Liver (tissue), 9 donors: Measurements from ENCODE around the gene CDK5R1. TPM values are rescaled to one million over a fixed set of nuclear protein-coding genes. Genes with fewer than 3 reads are reported as not detected.

Source experiments
- DNase-seq: peaks from one replicate; pipeline ENCODE4 v3.0.0-alpha.2; 2017; ENCODE audit warnings: low spot score
- H3K27ac ChIP-seq, 2 donors: one replicate each; pipeline ENCODE4 v1.7.0; 2013; ENCODE audit warnings: inconsistent platforms in 2 of 2, low read length in 2 of 2, control low read depth in 1 of 2, low read depth in 1 of 2, mild to moderate bottlenecking in 1 of 2
- H3K27me3 ChIP-seq, 4 donors: one replicate each; pipeline versions ENCODE4 v1.6.1 to v1.7.0; 2013; ENCODE audit warnings: low read length in 3 of 4, inconsistent platforms in 1 of 4, mild to moderate bottlenecking in 1 of 4, moderate library complexity in 1 of 4; ENCODE audit not compliant: control insufficient read depth in 4 of 4, insufficient read depth in 4 of 4
- H3K36me3 ChIP-seq, 4 donors: one replicate each; pipeline versions ENCODE4 v1.6.1 to v1.7.0; 2013; ENCODE audit warnings: low read length in 3 of 4, mild to moderate bottlenecking in 3 of 4, low read depth in 1 of 4, moderate library complexity in 1 of 4; ENCODE audit not compliant: control insufficient read depth in 4 of 4, insufficient read depth in 3 of 4
- H3K4me1 ChIP-seq, 4 donors: one replicate each; pipeline versions ENCODE4 v1.6.1 to v1.7.0; 2013; ENCODE audit warnings: low read length in 3 of 4, mild to moderate bottlenecking in 3 of 4, moderate library complexity in 1 of 4; ENCODE audit not compliant: control insufficient read depth in 4 of 4, insufficient read depth in 4 of 4
- H3K4me3 ChIP-seq, 3 donors: one replicate each; pipeline versions ENCODE4 v1.6.1 to v1.7.0; 2013; ENCODE audit warnings: low read length in 3 of 3, control low read depth in 1 of 3, low read depth in 1 of 3, mild to moderate bottlenecking in 1 of 3
- H3K9ac ChIP-seq, 2 donors: one replicate each; pipeline ENCODE4 v1.7.0; 2013; ENCODE audit warnings: low read length in 2 of 2, mild to moderate bottlenecking in 2 of 2, moderate library complexity in 2 of 2, control low read depth in 1 of 2, low read depth in 1 of 2
- H3K9me3 ChIP-seq, 4 donors: one replicate each; pipeline versions ENCODE4 v1.6.1 to v1.7.0; 2013; ENCODE audit warnings: low read length in 3 of 4; ENCODE audit not compliant: control insufficient read depth in 4 of 4
- ATF3 ChIP-seq: IDR thresholded peaks from 2 replicates; pipeline ENCODE4 v1.6.1; 2016; ENCODE audit warnings: antibody characterized with exemption
- EGR1 ChIP-seq, 2 donors: IDR thresholded peaks; 2 replicates each; pipeline ENCODE4 v1.6.1; 2016 to 2018; ENCODE audit warnings: antibody characterized with exemption in 2 of 2, low read depth in 2 of 2
- FOXA2 ChIP-seq: IDR thresholded peaks from 2 replicates; pipeline ENCODE4 v1.6.1; 2016; ENCODE audit warnings: antibody characterized with exemption
- HNF4A ChIP-seq, 2 donors: conservative IDR thresholded peaks; 2 replicates each; pipeline ENCODE4 v1.6.1; 2016; ENCODE audit warnings: antibody characterized with exemption in 2 of 2, mild to moderate bottlenecking in 2 of 2
- JUND ChIP-seq, 2 donors: IDR thresholded peaks; 2 replicates each; pipeline ENCODE4 v1.6.1; 2016; ENCODE audit warnings: antibody characterized with exemption in 2 of 2
- MAX ChIP-seq: IDR thresholded peaks from 2 replicates; pipeline ENCODE4 v1.6.1; 2016; ENCODE audit warnings: antibody characterized with exemption
- NR2F2 ChIP-seq: IDR thresholded peaks from 2 replicates; pipeline ENCODE4 v1.6.1; 2016; ENCODE audit warnings: antibody characterized with exemption
- RAD21 ChIP-seq, 2 donors: IDR thresholded peaks; 2 replicates each; pipeline ENCODE4 v1.6.1; 2016; ENCODE audit warnings: antibody characterized with exemption in 2 of 2, mild to moderate bottlenecking in 2 of 2
- REST ChIP-seq: IDR thresholded peaks from 2 replicates; pipeline ENCODE4 v1.6.1; 2016; ENCODE audit warnings: antibody characterized with exemption, mild to moderate bottlenecking
- RXRA ChIP-seq, 2 donors: IDR thresholded peaks; 2 replicates each; pipeline ENCODE4 v1.6.1; 2017 to 2018; ENCODE audit warnings: antibody characterized with exemption in 2 of 2, mild to moderate bottlenecking in 1 of 2
- SP1 ChIP-seq: IDR thresholded peaks from 2 replicates; pipeline ENCODE4 v1.6.1; 2018; ENCODE audit warnings: antibody characterized with exemption, mild to moderate bottlenecking
- TAF1 ChIP-seq: conservative IDR thresholded peaks from 2 replicates; pipeline ENCODE4 v1.6.1; 2016; ENCODE audit warnings: antibody characterized with exemption, mild to moderate bottlenecking
- YY1 ChIP-seq: IDR thresholded peaks from 2 replicates; pipeline ENCODE4 v1.6.1; 2016; ENCODE audit warnings: antibody characterized with exemption, mild to moderate bottlenecking
- ZBTB33 ChIP-seq: IDR thresholded peaks from 2 replicates; pipeline ENCODE4 v1.6.1; 2016; ENCODE audit warnings: antibody characterized with exemption
- WGBS: extraction: QIAGEN DNeasy Blood & Tissue Kit; methylation state at CpG from one replicate; pipeline ENCODE4 v1.1.7; 2013; 5-methylcytosine and 5-hydroxymethylcytosine counted together
- polyA plus RNA-seq, 2 donors: library from polyadenylated mRNA; stranded (reverse) in 1 of 2; unstranded in 1 of 2; fragments of 200-250 nt in 1 of 2; fragments of >200 nt in 1 of 2; fragmentation: Nextera tagmentation in 1 of 2; extraction: Ambion mirVana in 1 of 2; gene quantifications; one replicate each; pipeline versions ENCODE4 v1.2.1 to v1.2.3, GENCODE V29; 2013 to 2015
- total RNA-seq, 2 donors: library from RNA; depleted of rRNA; stranded (reverse); fragments of >200 nt; gene quantifications; one replicate each; pipeline ENCODE4 v1.2.3, GENCODE V29; 2014
- donor health status: healthy.
- donor health status: healthy.
- donor health status: healthy.
- donor health status: healthy.
- donor health status: healthy.

Gene CDK5R1
- total and polyA plus RNA-seq, 4 donors = 0.08 to 0.93 (median 0.64) TPM

GRCh38 chr17:32528825-32529224, 42.0 kb downstream of the CDK5R1 start:
- no peak overlapping the region for H3K9ac ChIP-seq
- H3K27me3 ChIP-seq = no peaks in the 10 kb centered on the region
- H3K36me3 ChIP-seq = no peaks in the 10 kb centered on the region
- TF ChIP-seq MAX (no peak), HNF4A (conservative IDR thresholded peaks at IDR 0.05) (no peak)
- no peak overlapping the region for H3K4me3 ChIP-seq
- H3K9me3 ChIP-seq = no peaks in the 10 kb centered on the region
- no peak overlapping the region for H3K27ac ChIP-seq
- H3K4me1 ChIP-seq = no peaks in the 10 kb centered on the region
- DNase-seq = no peak
- WGBS = 88% methylated on average over 7 of the region's 7 CpGs

- DNase-seq = no peak
- no peaks in the 10 kb centered on the region for H3K36me3 ChIP-seq
- no peak overlapping the region for H3K9ac ChIP-seq
- H3K4me1 ChIP-seq = no peaks in the 10 kb centered on the region
- TF ChIP-seq SP1 (no peak), RXRA (IDR thresholded peaks at IDR 0.05) (no peak), ATF3 (no peak), ZBTB33 (no peak), NR2F2 (no peak), TAF1 (no peak), YY1 (no peak), RAD21 (IDR thresholded peaks at IDR 0.05) (no peak), EGR1 (IDR thresholded peaks at IDR 0.05; ENCODE audit: low read depth in 2 of 2) (no peak), REST (no peak), MAX (no peak), FOXA2 (no peak), JUND (IDR thresholded peaks at IDR 0.05) (no peak)
- no peak overlapping the region for H3K4me3 ChIP-seq
- no peaks in the 10 kb centered on the region for H3K9me3 ChIP-seq
- H3K27ac ChIP-seq = no peak overlapping the region
- H3K27me3 ChIP-seq = no peaks in the 10 kb centered on the region
- 85% methylated on average over 10 of the region's 10 CpGs for WGBS
Observed at GRCh38 chr17:32529604-32530003, 42.8 kb downstream of the CDK5R1 start.
